Activated T-helper 1 cell treated with Interleukin-2 at 50 U/mL for 16 hours (primary cell): Measurements from ENCODE around the gene ZNF217.
A peak's percentile ranks its signal among the peaks of the same experiment; 100 is the strongest.
"Not testable (repeated sequence)": the region's sequence is repeated elsewhere in the genome, so short reads cannot be mapped to it uniquely, and the experiment has no call there.

Experiments used
- DNase-seq: peaks from one replicate; pipeline ENCODE4 v3.0.0-alpha.2; 2020; ENCODE audit warnings: low read depth

Gene ZNF217

DNA sequence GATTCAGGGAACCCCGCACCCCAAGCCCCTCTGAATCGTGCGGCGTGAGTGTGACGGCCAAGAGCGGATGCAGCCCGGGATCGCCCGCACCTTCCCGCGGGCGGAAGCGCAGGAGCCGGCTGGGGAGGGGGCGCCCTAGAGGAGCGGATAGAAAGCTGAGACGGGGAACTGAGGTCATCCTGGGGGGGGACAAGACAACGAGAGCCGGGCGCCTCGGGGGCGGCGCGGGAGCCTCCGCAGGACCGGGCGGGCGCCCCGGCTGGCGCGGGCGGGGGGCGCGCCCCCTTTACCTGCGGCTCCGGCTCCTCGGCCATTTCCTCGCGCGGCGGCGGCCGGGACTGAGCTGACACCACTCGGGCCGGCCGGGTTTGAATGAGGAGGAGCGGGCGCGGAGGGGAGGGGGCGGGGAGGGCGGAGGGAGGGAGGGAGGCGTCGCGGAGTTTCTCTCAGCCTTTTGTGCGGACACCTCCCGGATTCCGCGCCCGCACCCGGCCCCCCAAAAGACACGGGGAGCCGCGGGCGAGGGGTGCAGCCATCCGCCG lies at the start of gene ZNF217:
Gene ZNF217, minus strand, starts transcription at position 374 of the 542 bp plus-strand sequence. CDS start 11,013 bp downstream, outside the sequence.
- peak; percentile 52 for DNase-seq

- peak; percentile 52 for DNase-seq
Observed at GRCh38 chr20:53643031-53643832, 49.6 kb upstream of the ZNF217 start.

GRCh38 chr20:53642196-53643030 lies 48.8 kb upstream of the ZNF217 start:
- peak; percentile 7 for DNase-seq

GRCh38 chr20:53639647-53640440 lies 46.2 kb upstream of the ZNF217 start:
- DNase-seq: no peak

- DNase-seq: no peak
Observed at GRCh38 chr20:53639128-53639527, 45.5 kb upstream of the ZNF217 start.

DNA sequence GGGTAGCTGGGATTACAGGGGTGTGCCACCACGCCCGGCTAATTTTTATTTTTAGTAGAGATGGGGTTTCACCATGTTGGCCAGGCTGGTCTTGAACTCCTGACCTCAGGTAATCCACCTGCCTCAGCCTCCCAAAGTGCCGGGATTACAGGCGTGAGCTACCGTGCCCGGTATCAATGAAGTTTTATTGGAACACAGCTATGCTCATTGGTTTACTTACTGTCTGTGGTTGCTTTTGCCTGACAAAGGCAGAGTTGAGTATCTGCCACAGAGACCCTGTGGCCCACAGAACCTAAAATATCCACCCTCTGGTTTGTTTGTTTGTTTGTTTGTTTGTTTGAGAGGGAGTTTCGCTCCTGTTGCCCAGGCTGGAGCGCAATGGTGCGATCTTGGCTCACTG lies 43.7 kb upstream of the ZNF217 start:
- not testable (repeated sequence) for DNase-seq

GRCh38 chr20:53636540-53637097 lies 43.0 kb upstream of the ZNF217 start:
- no peak for DNase-seq

GRCh38 chr20:53635221-53635620 lies 41.6 kb upstream of the ZNF217 start:
- DNase-seq: no peak

DNA sequence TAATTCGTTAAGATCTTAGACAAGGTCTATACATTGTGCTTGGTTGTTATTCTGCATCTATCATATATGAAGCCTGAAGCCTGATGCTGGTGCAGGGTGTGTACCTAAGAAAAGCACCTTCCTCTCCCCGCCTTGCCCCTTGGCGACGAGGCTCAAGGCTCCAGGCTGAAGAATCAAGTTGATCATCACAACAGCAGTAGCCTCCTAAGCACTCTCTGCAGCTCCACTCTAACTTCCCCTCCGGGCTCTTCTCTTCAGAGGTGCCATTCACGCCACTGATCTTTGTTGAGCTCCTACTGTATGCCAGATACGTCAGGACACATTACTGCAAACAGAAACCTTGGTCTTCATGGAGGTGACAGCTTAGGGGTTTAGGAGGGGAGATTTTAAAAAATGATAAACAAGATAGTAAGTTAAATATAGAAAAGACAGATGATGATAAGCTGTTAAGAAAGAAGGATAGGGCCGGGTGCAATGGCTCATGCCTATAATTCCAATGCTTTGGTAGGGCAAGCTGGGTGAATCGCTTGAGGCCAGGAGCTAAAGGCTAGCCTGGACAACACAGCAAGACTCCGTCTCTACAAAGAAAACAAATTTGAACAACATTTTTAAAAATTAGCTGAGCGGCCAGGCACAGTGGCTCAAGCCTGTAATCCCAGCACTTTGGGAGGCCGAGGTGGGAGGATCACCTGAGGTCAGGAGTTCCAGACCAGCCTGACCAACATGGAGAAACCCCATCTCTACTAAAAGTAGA lies 38.4 kb upstream of the ZNF217 start:
- DNase-seq: no peak

DNA sequence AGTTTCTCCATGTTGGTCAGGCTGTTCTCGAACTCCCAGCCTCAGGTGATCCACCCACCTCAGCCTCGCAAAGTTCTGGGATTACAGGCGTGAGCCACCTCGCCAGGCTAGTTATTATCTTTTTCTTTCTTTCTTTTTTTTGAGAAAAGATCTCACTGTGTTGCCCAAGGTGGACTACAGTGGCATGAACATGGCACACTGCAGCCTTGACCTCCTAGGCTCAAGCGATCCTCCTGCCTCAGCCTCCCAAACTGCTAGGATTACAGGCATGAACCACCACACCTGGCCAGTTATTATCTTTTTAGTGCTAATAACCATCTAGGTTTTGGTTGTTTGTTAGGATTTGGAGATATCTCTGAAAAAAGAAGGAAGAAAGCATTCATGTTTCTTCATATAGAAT lies 35.8 kb upstream of the ZNF217 start:
- DNase-seq: no peak

- DNase-seq: not testable (repeated sequence)
Observed at GRCh38 chr20:53628758-53629157, 35.1 kb upstream of the ZNF217 start.

DNA sequence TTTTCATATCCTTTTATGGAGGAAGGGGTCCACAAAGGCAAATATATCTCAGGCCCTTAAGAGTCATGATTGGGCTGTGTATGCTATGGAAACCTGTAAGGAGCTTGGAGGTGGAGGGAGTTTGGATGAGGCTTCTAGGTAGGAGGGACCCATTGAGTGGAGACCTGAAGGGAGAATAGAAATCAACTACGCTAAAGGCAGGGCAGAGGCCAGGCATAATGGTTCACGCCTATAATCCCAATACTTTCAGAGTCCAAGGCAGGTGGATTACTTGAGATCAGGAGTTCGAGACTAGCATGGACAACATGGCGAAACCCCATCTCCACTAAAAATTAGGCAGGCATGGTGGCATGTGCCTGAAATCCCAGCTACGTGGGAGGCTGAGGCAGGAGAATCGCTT lies 34.4 kb upstream of the ZNF217 start:
- DNase-seq: no peak

- DNase-seq: not testable (repeated sequence)
Observed at GRCh38 chr20:53627001-53627400, 33.4 kb upstream of the ZNF217 start.

GRCh38 chr20:53626584-53626983 lies 32.9 kb upstream of the ZNF217 start:
- DNase-seq: no peak

DNA sequence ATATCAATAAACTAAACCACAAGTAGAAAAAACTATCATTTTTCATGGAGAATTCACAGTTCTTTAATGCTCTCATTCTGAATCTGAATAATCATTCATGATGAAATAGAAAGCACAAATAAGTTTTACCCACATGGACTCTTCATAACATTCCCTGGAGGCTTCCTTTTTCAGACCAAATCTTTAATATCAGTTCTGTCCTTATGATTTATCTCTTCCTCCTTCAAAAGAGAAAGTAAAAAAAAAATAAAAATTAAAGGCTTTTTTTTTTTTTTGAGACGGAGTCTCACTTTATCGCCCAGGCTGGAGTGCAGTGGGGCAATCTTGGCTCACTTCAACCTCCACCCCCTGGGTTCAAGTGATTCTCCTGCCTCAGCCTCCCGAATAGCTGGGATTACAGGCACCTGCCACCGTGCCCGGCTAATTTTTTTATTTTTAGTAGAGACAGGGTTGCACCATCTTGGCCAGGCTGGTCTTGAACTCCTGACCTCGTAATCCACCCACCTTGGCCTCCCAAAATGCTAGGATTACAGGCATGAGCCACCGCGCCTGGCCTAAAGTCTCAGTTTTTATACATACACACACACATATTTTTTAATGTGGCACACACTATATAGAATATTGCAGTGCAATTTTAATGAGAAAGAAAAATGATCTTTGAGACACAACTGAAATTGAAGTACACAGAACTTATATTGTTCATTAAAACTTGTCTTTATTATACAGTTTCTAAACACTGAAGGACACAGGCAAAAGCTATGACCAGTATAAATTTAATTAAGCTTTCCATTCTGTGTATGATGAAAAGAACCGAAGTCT lies 31.9 kb upstream of the ZNF217 start:
- no peak for DNase-seq

DNA sequence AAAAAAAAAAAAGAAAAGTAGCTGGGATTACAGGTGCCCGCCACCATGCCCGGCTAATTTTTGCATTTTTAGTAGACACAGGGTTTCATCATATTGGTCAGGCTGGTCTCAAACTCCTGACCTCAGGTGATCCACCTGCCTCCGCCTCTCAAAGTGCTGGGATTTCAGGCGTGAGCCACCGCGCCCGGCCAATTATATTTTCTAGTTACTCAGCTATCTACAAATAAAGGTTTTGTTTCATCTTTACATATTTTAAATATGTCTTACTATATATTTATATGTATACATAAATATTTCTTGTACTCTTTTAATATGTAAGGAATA lies 31.2 kb upstream of the ZNF217 start:
- not testable (repeated sequence) for DNase-seq

DNA sequence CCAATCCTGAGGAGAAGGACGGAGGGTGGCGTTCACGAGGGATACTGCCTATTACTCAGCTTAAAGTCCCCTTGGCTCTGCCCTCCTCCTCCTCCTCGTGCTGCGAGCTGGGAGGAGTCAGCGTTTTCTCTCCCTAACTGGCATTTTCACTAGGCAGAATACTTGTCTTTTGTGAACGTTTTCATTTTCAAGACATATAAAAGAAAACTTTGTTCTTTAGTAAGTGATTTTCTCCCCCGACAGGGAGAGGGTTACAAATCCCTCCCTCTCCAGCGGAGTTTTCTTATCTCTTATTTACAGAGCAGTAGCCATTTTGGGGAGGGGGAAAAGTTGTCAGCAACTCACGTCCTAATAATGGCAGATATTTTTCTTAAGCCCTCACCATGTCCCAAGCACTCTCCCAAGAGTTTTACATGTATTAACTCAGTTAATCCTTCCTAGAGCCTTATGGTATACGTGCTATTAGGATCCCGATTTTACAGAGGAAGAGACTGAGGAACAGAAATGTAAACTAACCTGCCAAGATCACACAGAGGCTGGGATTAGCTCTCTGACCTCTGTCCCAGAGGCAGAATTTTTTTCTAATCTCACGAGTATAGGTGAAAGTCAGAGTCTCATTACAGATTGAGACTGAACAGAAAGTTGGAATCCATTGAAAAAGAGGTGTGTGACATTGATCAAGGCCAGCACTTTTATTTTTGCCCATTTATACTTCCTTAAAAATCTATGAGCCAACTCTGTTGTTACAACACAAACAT lies 30.0 kb upstream of the ZNF217 start:
- no peak for DNase-seq

GRCh38 chr20:53623134-53623453 lies 29.5 kb upstream of the ZNF217 start:
- DNase-seq: no peak

DNA sequence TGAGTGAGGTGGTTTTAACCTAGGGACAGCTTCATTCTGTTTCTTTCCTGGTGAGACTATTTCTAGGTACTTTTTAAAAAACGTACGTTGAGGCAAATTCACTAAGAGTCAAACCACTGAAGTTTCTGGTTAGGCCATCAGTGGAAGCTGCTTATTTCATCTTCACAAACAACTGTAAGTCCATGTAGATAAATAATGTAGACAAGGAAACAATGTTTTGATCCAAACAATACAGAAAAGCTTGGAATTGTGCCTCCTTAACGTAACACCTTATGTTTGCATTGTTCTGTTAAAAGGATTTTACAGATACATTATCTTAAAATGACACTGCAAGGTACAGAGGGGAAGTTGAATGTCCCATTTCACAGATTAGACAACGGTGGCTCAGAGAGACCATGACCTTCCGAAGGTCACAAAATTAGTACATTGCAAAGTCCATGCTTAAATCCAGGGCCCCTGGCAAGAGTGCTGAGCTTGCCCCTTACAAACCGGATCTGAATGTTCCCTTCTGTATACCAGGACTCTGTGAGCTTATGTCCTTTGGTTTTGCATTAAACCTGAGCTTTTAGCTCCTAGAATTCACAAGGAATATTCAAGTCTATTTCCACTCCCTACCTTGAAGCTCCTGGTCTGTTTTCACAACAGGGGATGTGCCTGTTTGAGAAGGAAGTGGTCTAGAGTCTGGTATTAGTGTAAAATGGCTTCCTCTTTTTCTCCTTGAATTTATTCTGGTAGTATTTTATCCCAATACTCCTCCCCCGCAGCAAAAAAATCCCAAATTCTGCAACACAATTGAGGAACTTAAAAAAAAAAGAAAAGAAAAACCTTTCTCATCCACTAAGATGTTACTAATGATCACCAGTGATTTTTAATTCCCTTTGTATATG lies 28.9 kb upstream of the ZNF217 start:
- no peak for DNase-seq
